SK-N-SH treated with all-trans-retinoic acid at 6 μM for 48 hours (cell line): Measurements from ENCODE around the gene FNTB.

ENCODE experiments used
- ATAC-seq: fragments of 200-7000 bp; cut with Tn5 transposase; 3 replicates; pipeline ENCODE4 v1.9.1; 2020; ENCODE audit warnings: mild to moderate bottlenecking, moderate library complexity
- ARNTL ChIP-seq: fragments of 450-650 bp; formaldehyde crosslinking; IDR thresholded peaks from 2 replicates; pipeline ENCODE4 v1.5.0; 2020; ENCODE audit warnings: low read depth, mild to moderate bottlenecking, moderate library complexity, borderline replicate concordance
- BACH2 ChIP-seq: fragments of 250-450 bp; sonication (Bioruptor Pico); IDR thresholded peaks from 2 replicates; pipeline ENCODE4 v1.9.0; 2021; ENCODE audit warnings: mild to moderate bottlenecking, borderline replicate concordance
- CSDC2 ChIP-seq: fragments of 250-450 bp; sonication (Bioruptor Pico); IDR thresholded peaks from 2 replicates; pipeline ENCODE4 v1.5.0; 2020; ENCODE audit warnings: mild to moderate bottlenecking, moderate library complexity
- CSRNP3 ChIP-seq: fragments of 250-450 bp; sonication (Bioruptor Pico); IDR thresholded peaks from 2 replicates; pipeline ENCODE4 v1.5.1; 2021; ENCODE audit warnings: mild to moderate bottlenecking, moderate library complexity
- ESRRG ChIP-seq: fragments of 250-450 bp; sonication (Bioruptor Pico); IDR thresholded peaks from 2 replicates; pipeline ENCODE4 v1.6.1; 2021; ENCODE audit warnings: mild to moderate bottlenecking
- GLIS3 ChIP-seq: fragments of 250-450 bp; sonication (Bioruptor Pico); IDR thresholded peaks from 2 replicates; pipeline ENCODE4 v1.5.0; 2020; ENCODE audit warnings: mild to moderate bottlenecking, moderate library complexity
- ISL1 ChIP-seq: fragments of 250-450 bp; sonication (Bioruptor Pico); IDR thresholded peaks from 2 replicates; pipeline ENCODE4 v2.1.2; 2022; ENCODE audit warnings: mild to moderate bottlenecking, moderate library complexity
- OSR1 ChIP-seq: fragments of 250-450 bp; sonication (Bioruptor Pico); IDR thresholded peaks from 2 replicates; pipeline ENCODE4 v1.8.0; 2022; ENCODE audit warnings: moderate library complexity, mild to moderate bottlenecking, inconsistent platforms
- PATZ1 ChIP-seq: fragments of 250-450 bp; sonication (Bioruptor Pico); IDR thresholded peaks from 2 replicates; pipeline ENCODE4 v1.8.0; 2020; ENCODE audit warnings: mild to moderate bottlenecking, moderate library complexity, borderline replicate concordance
- POU6F1 ChIP-seq: fragments of 250-450 bp; sonication (Bioruptor Pico); IDR thresholded peaks from 2 replicates; pipeline ENCODE4 v1.8.0; 2021; ENCODE audit warnings: low read depth, mild to moderate bottlenecking, moderate library complexity, borderline replicate concordance
- PPARA ChIP-seq: fragments of 250-450 bp; sonication (Bioruptor Pico); IDR thresholded peaks from 2 replicates; pipeline ENCODE4 v1.5.0; 2020; ENCODE audit warnings: mild to moderate bottlenecking, borderline replicate concordance
- RARB ChIP-seq: fragments of 250-450 bp; sonication (Bioruptor Pico); IDR thresholded peaks from 2 replicates; pipeline ENCODE4 v1.8.0; 2021; ENCODE audit warnings: mild to moderate bottlenecking, moderate library complexity
- SNAI2 ChIP-seq: fragments of 250-450 bp; sonication (Bioruptor Pico); IDR thresholded peaks from 2 replicates; pipeline ENCODE4 v1.5.0; 2020; ENCODE audit warnings: mild to moderate bottlenecking, moderate library complexity
- TCF4 ChIP-seq: fragments of 250-450 bp; sonication (Bioruptor Pico); IDR thresholded peaks from 2 replicates; pipeline ENCODE4 v1.8.0; 2021; ENCODE audit warnings: mild to moderate bottlenecking, moderate library complexity, borderline replicate concordance
- TOX ChIP-seq: fragments of 250-450 bp; sonication (Bioruptor Pico); IDR thresholded peaks from 2 replicates; pipeline ENCODE4 v1.8.0; 2021; ENCODE audit warnings: mild to moderate bottlenecking, moderate library complexity, borderline replicate concordance
- ZFP3 ChIP-seq: fragments of 250-450 bp; sonication (Bioruptor Pico); IDR thresholded peaks from 2 replicates; pipeline ENCODE4 v1.5.0; 2020; ENCODE audit warnings: mild to moderate bottlenecking, moderate library complexity
- ZFP30 ChIP-seq: fragments of 450-650 bp; formaldehyde crosslinking; IDR thresholded peaks from 2 replicates; pipeline ENCODE4 v1.5.0; 2022; ENCODE audit warnings: mild to moderate bottlenecking, moderate library complexity
- ZNF565 ChIP-seq: fragments of 450-650 bp; formaldehyde crosslinking; conservative IDR thresholded peaks from 2 replicates; pipeline ENCODE4 v1.5.0; 2020; ENCODE audit warnings: low read depth, mild to moderate bottlenecking, moderate library complexity
- ZNF70 ChIP-seq: fragments of 450-650 bp; formaldehyde crosslinking; IDR thresholded peaks from 2 replicates; pipeline ENCODE4 v1.5.0; 2020; ENCODE audit warnings: mild to moderate bottlenecking, moderate library complexity
- ZNF8 ChIP-seq: fragments of 450-650 bp; formaldehyde crosslinking; IDR thresholded peaks from 2 replicates; pipeline ENCODE4 v1.5.0; 2020; ENCODE audit warnings: mild to moderate bottlenecking, moderate library complexity
- TF ChIP-seq, protein P1 (sequence below): fragments of 250-450 bp; sonication (Bioruptor Pico); IDR thresholded peaks from 2 replicates; pipeline ENCODE4 v1.5.0; 2020; ENCODE audit warnings: mild to moderate bottlenecking, moderate library complexity

The FNTB gene

GRCh38 chr14:65001723-65002122 lies 15.0 kb downstream of the FNTB start:
- no peak for TF ChIP-seq CSDC2 (CRISPR knock-in tag)
- no peak for TF ChIP-seq SNAI2
- TF ChIP-seq ZNF565 (CRISPR knock-in tag), result no peak
- TF ChIP-seq OSR1, result no peak
- TF ChIP-seq ESRRG, result no peak
- no peak for TF ChIP-seq ZNF8
- no peak for TF ChIP-seq TOX (CRISPR knock-in tag)
- TF ChIP-seq BACH2 (CRISPR knock-in tag), result no peak
- TF ChIP-seq PPARA (CRISPR knock-in tag), result no peak
- no peak for TF ChIP-seq PATZ1 (CRISPR knock-in tag)
- no peak for TF ChIP-seq GLIS3
- no peak for TF ChIP-seq ZNF70 (CRISPR knock-in tag)
- no peak for TF ChIP-seq RARB
- TF ChIP-seq TCF4, result no peak
- TF ChIP-seq POU6F1 (CRISPR knock-in tag), result no peak
- no peak for TF ChIP-seq ISL1 (CRISPR knock-in tag)
- no peak for TF ChIP-seq CSRNP3 (CRISPR knock-in tag)
- no peak for TF ChIP-seq ZFP30
- no peak for TF ChIP-seq ARNTL (CRISPR knock-in tag)
- TF ChIP-seq, all 23 proteins: peak for 0
- ATAC-seq, result no peak

GRCh38 chr14:65002586-65003210 lies 16.0 kb downstream of the FNTB start:
- no peak for ATAC-seq
- no peak for TF ChIP-seq PATZ1 (CRISPR knock-in tag)
- no peak for TF ChIP-seq ZNF565 (CRISPR knock-in tag)
- no peak for TF ChIP-seq ZNF70 (CRISPR knock-in tag)
- no peak for TF ChIP-seq ZFP3 (CRISPR knock-in tag)
- no peak for TF ChIP-seq CSRNP3 (CRISPR knock-in tag)
- TF ChIP-seq, protein P1, sequence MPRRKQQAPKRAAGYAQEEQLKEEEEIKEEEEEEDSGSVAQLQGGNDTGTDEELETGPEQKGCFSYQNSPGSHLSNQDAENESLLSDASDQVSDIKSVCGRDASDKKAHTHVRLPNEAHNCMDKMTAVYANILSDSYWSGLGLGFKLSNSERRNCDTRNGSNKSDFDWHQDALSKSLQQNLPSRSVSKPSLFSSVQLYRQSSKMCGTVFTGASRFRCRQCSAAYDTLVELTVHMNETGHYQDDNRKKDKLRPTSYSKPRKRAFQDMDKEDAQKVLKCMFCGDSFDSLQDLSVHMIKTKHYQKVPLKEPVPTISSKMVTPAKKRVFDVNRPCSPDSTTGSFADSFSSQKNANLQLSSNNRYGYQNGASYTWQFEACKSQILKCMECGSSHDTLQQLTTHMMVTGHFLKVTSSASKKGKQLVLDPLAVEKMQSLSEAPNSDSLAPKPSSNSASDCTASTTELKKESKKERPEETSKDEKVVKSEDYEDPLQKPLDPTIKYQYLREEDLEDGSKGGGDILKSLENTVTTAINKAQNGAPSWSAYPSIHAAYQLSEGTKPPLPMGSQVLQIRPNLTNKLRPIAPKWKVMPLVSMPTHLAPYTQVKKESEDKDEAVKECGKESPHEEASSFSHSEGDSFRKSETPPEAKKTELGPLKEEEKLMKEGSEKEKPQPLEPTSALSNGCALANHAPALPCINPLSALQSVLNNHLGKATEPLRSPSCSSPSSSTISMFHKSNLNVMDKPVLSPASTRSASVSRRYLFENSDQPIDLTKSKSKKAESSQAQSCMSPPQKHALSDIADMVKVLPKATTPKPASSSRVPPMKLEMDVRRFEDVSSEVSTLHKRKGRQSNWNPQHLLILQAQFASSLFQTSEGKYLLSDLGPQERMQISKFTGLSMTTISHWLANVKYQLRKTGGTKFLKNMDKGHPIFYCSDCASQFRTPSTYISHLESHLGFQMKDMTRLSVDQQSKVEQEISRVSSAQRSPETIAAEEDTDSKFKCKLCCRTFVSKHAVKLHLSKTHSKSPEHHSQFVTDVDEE, result no peak
